ENCODE results near the gene OLIG2.

Gene OLIG2

GRCh38 chr21:33033961-33034413 lies 8.3 kb downstream of the OLIG2 start:
- DNase-seq, result no peak

DNA sequence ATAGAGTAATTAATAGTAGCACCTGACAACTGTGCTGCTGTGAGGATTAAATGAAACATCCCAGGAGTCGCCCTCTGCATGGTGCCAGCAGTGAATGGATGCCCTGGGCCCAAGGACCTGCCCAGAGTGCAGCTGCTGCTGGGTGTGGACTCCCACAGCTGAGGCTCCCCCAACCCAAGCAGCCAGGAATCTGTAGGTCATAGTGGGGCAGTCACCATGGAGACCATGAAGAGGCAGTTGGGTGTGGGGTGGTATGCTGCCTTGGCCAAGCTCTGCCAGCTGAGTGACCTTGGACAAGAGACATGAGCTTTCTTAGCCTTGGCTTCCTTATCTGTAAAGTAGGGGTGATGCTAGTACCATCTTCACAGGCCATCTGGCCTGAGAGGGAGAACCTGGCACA lies 9.4 kb downstream of the OLIG2 start:
- DNase-seq, result no peak

DNA sequence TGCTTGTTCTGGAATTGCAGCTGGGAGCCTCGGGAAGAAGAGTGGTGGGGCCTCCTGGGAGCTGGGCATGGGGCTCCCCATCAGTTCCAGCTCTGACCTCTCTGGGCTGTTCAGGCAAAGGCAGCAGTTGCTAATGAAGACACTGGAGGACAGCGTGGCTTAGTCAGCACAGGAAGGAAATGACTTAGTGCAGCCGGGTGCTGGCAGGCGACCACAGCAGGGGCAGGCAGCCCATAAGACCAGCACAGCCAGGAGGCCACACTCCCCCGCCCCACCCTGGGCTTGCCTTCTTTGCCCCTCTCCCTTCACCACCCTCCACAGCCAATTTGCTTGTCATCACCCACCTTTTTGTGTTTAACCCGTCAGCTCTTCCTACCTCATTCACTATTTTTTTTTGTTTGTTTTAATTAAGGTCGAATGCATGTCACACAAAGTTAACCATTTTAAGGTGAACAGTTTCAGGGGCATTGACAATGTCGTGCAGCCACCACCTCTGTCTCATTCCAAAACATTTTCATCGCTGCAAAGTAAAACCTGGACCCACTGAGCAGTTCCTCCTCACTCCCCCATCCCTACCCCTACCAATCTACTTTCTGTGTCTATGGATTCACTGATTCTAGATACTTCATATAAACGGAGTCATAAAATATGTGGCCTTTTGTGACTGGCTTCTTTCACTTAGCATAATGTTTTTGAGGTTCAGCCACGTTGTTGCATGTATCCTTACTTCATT lies 10.9 kb downstream of the OLIG2 start:
- DNase-seq, result no peak

GRCh38 chr21:33037501-33037900 lies 11.8 kb downstream of the OLIG2 start:
- no peak for DNase-seq

GRCh38 chr21:33039536-33039935 lies 13.8 kb downstream of the OLIG2 start:
- DNase-seq, result no peak

DNA sequence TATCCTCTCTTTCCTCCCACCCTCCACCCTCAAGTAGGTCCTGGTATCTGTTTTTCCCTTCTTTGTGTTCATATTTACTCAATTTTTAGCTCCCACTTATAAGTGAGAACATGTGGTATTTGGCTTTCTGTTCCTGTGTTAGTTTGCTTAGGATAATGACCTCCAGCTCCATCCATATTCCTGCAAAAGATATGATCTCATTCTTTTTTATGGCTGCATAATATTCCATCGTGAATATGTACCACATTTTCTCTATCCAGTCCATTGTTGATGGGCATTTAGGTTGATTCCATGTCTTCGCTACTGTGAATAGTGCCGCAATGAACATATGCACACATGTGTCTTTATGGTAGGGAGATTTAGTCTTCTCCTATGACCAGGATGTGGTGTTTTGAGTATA lies 14.5 kb downstream of the OLIG2 start:
- no peak for DNase-seq

DNA sequence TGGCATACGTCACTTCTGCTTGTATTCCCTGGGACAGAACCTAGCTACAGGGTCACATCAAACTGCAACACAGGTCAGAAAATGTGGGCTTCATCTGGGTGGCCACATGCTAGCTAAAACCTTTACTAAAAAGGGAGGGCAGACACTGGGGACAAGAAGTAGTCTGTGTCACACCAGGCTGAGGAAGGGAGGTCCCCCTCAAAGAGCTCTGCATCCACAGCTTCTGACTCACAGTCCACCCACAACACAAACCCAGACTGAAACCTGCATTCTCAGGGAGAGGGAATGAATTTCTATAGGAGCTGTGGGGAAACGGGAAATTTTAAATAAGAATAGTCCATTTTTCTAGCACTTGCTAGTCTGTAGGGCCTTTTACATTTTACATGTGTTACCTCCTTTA lies 16.2 kb downstream of the OLIG2 start:
- DNase-seq, result no peak

- DNase-seq, result no peak
These were observed 17.1 kb downstream of the OLIG2 start for GRCh38 chr21:33042812-33043211.

- DNase-seq, result no peak
These were observed 20.7 kb downstream of the OLIG2 start for GRCh38 chr21:33046455-33046854.

GRCh38 chr21:33047231-33047630 lies 21.5 kb downstream of the OLIG2 start:
- no peak for DNase-seq

- no peak for DNase-seq
These were observed 26.2 kb downstream of the OLIG2 start for GRCh38 chr21:33051925-33052324.

DNA sequence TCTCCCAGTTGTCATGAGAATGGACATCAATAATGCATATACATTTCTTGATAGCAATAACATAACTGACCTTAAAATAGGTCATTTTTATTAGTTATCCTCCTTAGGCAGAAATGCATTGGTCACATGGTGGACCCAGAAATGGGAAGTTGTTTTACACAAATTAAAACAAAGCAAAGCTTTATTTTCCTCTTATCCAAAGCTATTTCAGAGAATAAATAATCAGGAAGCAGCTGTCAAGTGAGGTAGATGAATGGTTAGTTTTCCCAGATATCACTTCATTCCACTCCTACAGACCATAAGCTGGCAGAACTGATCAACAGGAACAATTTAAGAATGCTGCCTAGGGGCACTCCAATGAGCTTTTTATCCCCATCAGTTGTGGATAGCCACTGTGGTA lies 28.2 kb downstream of the OLIG2 start:
- no peak for DNase-seq

GRCh38 chr21:33055991-33056390 lies 30.3 kb downstream of the OLIG2 start:
- DNase-seq, result no peak

GRCh38 chr21:33057385-33057940 lies 31.7 kb downstream of the OLIG2 start:
- DNase-seq, result no peak

DNA sequence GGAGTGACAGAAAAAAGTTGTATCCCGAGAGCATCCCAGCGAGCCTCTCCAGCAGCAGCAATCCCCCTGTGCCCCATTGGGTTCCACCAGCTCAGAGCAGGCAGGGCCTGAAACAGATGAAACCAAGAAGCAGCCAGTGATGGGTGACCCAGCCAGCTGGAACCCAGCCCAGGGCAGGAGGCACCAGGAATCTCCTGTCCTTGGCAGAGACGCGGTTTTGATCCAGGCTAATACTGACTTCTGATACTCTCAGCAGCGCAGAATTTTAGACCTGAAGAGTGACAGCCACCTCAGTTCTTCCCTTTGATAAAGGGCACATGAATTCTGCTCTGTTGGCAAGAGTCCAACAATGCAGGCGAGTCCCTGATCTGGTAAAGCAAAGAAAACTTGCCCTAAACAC lies 32.8 kb downstream of the OLIG2 start:
- DNase-seq, result no peak

- no peak for DNase-seq
These were observed 33.2 kb downstream of the OLIG2 start for GRCh38 chr21:33058957-33059356.

- no peak for DNase-seq
These were observed 33.7 kb downstream of the OLIG2 start for GRCh38 chr21:33059380-33059841.

- no peak for DNase-seq
These were observed 35.5 kb downstream of the OLIG2 start for GRCh38 chr21:33061233-33061632.

GRCh38 chr21:33063375-33063883 lies 37.7 kb downstream of the OLIG2 start:
- DNase-seq, result no peak

- DNase-seq, result no peak
These were observed 38.3 kb downstream of the OLIG2 start for GRCh38 chr21:33063907-33064622.

DNA sequence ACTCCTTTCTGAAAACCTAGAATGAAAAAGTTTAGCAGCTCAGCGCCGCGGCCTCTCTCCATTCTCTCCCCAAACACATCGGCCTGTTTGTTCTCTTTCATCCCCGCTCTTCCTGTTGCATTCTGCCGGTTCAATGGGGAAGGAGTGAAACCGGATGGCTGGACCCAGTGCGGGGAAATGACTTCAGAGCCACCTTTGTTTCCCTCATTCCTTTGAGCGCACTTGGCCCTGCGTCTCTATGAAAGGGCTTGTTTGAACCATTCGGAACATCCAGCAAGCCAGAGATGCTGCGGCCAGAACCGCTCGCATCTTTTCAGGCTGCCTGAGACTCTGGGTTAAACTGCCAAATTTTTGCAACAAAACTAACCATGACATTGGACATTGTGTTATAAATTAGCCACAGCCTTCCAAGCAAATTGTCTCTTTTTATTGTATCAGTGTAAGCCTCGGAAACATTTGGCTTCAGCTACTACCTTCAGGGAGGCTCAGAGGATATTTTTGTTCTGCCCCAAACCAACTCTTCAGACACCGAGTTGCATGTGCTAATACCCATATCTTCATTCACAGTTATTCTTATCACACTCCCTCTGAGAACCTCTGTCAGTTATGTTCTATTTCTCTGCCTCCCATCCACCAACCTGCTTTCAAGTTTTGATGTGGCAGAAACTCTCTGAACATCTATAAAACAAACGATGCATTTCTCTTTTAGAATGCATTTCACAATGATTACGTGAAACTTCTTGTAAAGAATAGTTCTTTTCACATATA lies 39.1 kb downstream of the OLIG2 start:
- DNase-seq, result no peak

- no peak for DNase-seq
These were observed 41.3 kb downstream of the OLIG2 start for GRCh38 chr21:33067043-33067442.

DNA sequence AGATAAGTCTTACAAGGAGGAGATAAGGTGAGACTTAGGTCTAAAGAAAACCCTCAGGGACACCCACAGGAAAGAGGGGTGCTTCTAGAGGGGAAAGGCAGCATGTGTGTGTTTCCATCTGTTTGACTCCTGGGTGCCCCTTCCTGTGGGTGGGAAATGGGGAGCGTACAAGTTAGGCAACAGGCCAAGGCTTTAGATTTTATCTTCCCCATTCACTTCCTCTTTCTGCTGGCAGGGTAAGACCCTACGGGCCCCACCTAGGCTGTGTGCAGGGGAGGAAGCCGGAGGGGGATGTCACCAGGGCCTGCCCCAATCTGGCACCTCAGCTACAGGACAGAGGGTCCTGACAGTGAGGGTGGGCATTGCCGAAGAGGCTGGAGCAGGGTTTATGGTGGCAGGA lies 41.7 kb downstream of the OLIG2 start:
- no peak for DNase-seq
